ENCODE data around the gene EYA3.

EYA3 gene

DNA sequence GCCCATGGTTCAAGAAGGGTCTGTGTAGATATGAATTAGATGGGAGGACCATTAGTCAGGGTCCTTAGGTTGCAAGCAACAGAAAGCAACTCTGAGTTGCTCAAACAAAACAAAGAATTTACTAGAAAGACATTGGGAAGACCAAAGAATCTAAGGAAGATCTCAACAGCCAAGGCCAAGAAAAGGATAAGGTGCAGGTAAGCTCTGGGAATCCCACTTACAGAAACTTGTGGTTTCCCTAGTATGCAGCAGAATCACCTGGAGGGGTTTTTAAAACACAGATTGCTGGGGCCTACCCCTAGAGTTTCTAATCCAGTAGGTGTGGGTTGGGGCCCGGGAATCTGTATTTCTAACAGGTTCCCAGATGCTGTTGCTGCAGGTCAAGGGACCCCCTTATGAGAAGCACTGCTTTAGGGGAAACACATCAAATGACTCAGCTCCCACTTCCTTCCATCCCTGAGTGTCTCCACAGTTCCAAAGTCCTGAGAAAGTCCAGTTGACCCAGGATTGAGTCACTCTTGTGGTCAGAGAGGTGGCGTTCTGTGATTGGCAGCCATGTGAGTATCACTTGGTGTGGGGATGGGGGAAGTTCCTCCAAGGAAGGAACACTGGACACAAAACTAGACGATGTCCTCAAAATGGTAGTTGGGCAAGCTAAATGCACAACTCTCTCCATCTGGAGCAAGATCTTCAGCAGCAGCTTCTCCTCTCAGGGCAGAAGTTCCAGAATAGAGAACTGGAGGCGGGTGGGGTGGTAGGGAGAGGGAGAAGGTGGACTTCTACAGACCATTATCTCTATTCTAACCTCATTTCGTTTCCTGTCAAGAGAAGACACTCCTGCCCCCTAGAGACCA, 24.2 kb upstream of the EYA3 start:
- no peak for DNase-seq (ENCODE audit: low read depth)

DNA sequence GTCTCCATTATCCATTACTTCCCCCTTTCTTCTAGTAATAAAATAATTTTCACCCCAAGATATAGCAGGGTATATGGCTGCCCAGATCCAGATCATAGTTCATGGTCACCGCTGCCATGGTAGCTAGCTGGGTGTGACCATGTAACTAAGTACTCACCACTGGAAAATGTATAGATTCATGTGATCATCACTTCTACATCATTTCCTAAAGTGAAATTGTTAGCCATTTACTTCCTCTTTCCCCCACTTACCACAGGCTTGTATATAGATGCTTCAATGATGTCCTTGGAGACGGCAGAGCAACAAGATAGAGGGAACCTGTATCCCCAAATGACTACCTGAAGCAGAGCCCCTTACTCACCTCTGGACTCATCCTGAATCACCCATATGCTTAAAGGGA, 22.7 kb upstream of the EYA3 start:
- DNase-seq (ENCODE audit: low read depth), result no peak

DNA sequence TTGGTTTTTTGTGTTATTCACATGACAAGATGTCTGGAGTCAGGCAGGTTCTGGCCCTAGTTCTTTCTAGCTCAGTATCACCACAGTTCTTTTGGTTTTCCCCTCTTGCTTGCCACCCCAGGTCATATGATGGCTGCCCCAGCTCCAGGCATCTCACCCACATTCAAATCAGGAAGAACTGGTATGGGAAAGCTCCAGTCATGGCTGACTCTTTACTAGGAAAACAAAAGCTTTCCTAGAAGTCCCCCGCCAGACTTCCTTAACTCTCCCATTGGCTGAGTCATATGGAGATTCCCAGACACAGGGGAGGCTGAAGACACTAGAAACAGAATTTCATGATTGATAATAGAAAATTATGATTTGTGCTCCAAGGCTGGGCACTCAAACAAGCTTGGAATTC, 22.1 kb upstream of the EYA3 start:
- no peak for DNase-seq (ENCODE audit: low read depth)

DNA sequence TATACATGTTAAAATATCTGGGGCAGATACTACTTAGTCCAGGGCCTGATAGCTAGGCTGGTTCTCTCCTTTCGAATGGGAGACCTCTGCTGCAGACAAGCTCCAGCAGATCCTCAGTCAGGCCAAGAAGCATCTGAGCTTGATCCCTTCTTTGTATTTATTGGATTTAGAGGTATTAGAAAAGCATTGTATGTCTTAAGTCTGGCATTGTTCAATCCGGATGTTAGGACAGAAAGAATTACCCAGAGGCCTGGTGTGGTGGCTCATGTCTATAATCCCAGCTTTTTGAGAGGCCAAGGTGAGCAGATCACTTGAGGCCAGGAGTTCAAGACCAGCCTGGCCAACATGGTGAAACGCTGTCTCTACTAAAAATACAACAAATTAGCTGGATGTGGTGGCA, 21.2 kb upstream of the EYA3 start:
- DNase-seq (ENCODE audit: low read depth), result no peak

DNA sequence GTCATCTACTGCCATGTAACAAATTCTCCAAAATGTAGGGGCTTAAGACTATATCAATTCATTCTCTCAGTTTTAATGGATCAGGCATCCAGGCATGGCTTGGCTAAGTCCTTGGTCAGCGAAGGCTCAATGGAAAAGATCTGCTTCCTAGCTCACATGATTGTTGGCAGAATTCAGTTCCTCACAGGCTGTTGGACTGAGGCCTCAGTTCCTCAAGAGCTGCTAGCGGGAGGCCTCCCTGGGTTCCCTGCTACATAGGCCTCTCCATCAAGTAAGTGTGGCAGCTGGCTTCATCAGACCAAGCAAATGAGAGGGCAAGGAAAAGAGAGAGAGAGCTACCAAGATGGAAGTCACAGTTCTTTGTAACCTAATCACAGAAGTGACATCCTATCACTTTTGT, 19.6 kb upstream of the EYA3 start:
- DNase-seq (ENCODE audit: low read depth), result no peak

DNA sequence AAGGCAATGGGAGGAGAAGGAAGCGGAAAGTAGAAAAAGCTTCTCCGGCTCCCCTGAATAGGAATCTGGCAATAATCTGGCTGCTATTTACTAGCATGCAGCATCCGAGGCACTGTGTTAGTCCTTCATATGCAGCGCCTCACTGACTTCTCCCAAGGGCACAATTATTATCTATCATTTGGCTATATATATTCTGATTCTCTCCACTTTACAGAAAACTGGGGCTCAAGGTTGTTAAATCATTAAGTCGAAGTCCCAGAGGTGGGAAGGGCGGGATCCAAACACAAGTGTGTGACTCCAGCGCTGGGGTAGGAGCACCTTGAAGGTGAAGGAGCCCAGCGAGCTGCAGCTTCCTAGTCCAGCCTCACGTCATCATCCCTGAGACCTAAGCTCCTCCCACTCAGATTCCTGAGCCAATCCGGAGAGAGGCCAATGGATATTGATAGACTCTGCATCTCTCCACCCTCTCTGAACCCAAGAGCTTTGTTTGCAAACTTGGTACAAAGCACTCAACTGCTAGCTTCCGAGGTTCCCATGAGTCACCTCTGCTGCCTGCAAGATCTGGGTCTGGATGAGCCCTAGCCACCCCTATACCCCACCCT, 16.6 kb upstream of the EYA3 start:
- DNase-seq (ENCODE audit: low read depth), result no peak

DNA sequence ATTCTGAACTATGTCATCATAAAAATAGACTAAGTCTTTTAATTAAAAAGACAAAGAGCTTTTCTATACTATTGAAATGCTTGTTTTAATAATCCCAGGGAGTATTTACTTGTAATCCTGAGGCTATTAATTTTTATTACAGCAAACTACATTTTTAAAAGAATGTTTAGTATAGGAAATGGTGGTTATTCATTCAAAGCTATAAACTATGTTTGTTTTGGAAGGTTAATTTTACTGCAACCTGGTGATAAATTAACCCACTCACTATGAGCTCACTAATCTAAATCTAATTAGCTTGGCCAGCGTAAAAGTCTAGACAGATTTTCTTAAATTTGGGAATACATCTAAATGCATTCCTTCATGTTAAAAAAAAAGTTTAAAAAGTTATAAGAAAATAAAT, 13.8 kb upstream of the EYA3 start:
- DNase-seq (ENCODE audit: low read depth), result no peak

DNA sequence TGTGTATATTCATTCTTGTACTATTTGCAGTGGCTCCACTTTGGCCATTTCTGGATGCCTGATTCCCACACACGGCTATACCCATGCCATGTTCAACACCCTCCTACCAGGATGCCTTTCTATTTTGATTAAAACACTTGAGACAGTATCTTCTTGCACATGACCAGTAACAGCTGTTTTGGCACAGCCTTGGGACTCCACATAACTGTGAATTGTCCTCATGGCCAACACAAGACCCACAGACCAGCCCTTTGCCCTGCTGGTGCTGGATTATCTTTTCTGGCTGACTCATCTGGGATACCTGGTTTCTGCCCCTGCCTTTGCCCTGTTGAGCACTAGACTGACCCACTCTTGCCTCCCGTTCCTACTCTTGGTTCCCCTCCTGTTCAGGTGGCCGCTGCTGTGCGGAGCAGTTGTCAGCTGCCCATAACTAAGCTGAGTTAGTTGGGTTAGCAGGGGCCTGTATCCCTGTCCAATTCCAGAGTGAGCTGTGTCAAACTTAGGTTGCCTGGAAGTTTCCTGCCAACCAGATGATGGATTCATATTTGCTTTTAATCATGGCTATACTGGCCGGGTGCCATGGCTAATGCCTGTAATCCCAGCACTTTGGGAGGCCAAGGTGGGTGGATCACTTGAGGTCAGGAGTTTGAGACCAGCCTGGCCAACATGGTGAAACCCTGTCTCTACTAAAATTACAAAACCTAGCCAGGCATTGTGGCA, 10.8 kb upstream of the EYA3 start:
- no peak for DNase-seq (ENCODE audit: low read depth)

DNA sequence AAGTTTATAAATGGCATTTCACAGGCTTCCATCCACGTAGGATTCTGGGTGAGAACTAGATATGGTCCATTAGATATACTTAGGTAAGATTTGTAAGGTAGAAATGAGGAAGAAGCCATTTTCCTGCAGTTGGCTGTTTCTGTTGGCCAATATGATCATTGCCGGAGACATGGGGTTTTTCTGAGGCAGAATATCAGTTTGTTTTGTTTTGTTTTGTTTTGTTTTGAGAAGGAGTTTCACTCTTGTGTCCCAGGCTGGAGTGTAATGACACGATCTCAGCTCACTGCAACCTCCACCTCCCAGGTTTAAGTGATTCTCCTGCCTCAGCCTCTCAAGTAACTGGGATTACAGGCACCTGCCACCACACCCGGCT, 8.7 kb upstream of the EYA3 start:
- DNase-seq (ENCODE audit: low read depth), result no peak

DNA sequence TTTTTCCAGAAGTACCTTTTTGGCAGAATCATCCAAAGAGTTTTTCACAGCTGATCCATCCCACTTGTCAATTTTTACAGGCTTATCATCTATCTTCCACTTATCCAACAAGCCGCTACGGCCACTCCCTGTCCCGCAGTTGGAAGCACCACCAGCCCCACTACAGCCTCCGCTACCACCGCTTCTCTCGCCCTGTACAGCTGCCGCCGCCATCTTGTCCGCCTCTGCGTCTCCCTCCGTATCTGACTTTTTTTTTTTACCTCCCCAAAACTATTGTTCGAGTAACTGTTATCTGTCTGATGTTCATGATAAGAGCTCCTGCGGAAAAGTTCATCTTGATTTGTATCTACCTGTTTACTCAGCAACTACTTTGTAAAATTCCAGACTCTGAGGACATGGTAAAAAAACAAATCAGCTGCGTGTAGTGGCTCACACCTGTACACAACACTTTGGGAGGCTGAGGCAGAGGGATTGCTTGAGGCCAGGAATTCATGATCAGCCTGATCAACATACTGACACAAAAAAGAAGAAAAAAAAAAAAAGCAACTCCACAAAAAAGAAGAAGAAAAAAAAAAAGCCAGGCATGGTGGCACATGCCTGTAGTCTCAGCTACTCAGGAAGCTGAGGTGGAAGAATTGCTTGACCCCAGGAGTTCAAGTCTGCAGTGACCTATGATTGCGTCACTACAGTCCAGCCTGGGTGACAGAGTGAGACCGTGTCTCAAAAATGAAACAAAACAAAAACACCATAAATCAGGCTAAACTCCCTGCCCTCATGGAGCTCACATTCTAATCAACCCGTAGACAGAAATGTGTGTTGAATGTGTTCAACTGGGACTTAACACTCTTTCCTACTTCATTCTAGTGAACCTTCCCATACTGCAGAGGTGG, 8.0 kb upstream of the EYA3 start:
- no peak for DNase-seq (ENCODE audit: low read depth)

DNA sequence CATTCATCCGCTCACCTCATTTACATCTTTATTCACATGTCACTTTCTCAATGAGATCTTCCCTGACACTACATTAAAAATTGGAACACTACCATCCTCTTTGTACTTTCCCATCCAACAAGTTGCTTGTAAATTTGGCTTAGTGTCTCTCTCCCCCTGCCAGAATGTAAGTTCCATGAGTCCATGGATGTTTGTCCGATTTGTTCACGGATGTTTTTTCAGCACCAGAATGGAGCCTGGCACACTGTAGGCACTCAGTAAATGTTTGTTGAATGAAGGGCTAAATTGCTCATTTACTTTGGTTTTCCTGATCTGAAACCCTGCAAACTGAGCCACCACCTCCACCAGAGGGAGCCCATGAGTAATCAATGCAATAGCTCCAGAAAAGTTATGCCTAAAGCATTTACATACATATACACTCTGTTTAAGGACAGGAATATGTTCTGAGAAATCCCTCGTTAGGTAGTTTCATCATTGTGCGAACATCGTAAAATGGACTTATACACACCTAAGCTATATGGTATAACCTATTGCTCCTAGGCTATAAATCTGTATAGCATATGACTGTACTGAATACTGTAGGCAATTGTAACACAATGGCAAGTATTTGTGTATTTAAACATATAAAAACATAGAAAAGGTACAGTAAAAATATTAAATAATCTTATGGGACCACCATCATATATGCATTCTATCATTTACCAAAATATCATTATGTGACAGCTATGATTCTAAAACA, 2.8 kb upstream of the EYA3 start:
- peak; percentile 65 for DNase-seq (ENCODE audit: low read depth)

DNA sequence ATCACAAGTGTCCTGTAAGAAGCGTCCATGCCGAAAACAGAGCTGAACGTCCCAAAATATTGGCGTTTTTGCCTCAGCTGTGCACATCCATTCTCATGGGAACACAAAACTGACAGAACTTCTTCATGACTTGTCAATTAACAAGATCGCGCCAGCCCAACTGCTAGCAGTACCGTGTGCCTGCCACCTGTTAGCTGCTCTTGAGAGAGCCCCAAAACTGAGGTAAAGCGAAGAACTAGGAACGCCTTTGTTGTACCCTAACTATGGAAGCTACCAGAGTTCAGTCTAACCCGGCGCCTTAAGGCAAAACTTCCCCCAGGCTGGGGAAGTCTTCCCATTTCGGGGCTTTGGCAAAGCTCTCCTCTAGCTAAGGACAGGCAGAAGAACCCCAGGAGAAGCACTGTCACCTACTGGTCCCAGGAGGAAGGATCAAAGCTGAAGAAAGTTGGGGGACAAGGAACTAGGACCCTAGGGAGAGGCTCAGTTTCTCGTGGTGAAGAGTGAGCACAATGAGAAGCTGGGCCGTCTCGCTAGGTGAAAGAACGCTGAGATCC, 719 bp downstream of the EYA3 start:
- DNase-seq (ENCODE audit: low read depth), result peak; percentile 6

DNA sequence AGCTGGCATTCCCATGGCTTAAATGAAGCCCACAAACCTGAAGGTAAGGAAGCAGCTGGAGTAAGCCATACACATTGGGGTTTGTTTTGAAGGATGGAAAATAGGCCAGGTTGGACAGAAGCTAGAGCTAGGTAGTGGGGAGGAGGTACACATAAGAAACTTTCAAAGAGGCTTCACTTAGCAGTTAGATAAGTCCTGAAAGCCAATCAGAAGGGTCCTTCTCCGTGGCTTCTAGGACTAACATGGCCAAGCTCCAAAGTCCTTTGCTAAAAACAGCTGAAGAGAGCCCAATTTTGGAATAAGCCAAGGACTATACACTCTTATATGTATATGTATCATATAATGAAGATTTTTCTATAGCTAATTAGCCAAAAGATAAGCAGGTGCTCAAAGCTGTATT, 1.8 kb downstream of the EYA3 start:
- DNase-seq (ENCODE audit: low read depth), result no peak

DNA sequence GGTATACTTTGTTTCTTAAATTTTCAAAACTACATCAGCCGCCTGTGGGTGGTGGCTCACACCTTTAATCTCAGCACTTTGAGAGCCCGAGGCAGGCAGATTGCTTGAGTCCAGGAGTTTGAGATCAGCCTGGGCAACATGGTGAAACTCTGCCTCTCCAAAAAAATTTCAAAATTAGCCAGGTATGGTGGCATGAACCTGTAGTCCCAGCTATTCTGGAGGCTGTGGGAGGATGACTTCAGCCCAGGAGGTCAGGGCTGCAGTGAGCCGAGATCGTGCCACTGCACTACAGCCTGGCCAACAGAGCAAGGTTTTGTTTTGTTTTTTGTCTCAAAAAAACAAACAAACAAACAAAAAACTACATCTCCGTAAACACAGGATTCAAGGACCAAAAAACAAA, 3.3 kb downstream of the EYA3 start:
- no peak for DNase-seq (ENCODE audit: low read depth)

DNA sequence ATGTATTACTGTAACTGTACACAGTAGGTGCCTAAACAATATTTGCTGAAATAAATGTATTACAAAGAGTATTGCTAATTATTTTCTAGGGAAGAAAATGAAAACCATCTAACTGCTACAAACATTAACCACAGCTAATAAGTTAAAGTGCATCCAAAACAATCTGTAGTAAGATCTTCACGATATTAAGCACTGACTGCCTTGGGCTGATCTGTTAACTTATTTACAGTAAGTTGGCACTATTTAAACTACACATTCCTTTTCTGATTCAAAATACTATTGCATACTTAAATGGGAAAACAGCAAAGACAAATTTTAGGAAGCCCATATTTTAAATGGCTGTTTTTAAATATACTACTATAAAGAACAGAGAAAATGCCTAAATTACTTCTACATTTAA, 4.5 kb downstream of the EYA3 start:
- no peak for DNase-seq (ENCODE audit: low read depth)

DNA sequence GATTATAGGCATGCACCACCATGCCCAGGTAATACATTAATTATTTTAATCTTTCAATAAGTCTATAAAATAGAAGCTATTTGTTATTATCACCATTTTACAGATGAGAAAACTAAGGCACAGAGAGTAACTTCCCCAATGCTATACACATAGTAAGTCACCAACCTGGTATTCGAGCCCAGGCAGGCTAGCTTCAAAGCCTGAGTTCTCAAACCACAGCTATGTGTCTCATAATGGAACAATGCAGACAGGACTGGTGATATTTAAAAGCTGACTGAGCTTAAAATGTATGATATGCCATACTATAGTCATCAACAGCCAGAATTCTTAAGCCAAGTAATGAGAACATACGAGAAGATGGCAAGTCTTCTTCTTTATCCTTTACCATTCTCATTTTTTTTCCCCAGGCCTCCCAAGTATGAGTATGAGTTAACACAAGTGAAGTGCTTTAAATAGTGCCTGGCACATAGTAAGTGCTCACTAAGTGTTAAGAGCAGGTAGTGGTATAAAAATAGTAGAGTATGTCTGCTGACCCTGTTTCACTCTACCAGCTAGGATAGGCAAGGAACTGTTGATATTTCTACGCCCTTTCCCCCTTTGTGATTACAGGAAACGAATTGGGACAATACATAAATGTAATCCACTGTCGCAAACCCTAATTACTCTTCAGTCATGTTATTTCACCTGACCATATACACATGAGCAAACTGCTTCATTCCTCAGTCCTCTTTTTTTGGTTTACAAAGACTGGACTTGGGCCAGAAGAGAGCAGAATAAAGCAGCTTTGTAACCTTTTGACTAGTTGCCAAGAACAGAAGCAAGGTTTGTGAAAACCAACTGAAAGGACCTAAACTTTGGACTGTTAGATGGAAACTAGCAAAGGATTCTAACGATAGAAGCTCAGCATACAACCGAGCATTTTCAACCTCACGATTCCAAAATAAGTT, 9.5 kb downstream of the EYA3 start:
- no peak for DNase-seq (ENCODE audit: low read depth)

DNA sequence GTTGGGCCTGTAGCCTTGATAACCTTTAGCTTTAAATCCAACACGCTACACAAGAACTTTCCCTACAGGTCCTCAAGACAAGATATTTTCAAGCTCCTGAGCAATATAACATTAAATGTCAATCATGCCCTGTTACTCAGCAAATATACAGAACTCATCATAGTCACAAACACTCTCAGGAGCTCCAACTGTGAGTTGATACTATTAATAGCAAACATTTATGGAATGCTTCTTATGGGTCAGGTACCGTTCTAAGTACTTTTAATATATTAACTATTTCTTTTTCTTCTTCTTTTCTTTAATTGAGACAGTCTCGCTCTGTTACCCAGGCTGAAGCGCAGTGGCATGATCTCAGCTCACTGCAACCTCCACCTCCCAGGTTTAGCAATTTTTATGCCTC, 10.1 kb downstream of the EYA3 start:
- DNase-seq (ENCODE audit: low read depth), result no peak

DNA sequence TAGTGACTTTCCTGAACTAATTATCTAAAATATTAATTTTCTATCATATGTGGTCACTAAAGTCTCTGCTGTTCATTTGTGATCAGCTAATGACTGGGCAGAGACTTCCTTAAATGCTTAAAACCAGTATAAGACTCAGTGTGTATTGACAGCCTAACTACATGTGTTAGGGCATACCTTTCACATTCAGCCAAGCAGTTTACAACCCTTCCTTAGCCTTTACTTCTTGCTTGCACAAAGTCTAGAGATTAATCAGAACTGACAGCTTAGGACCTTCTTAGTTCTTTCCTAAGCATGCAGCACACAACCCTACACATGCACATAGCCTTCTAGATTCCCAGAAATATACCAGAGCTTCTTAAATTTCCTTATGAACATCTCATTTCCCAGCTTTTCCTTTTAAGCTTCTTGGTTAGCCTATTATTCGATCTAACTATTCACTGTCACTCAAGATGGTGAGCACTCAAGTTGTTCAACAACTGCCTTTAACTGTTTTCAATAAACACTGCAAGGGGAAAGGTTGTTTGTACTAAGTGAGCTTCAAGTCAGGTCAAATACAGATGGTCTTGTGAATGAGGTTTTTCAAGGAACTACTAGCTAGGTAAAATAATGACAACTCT, 13.4 kb downstream of the EYA3 start:
- no peak for DNase-seq (ENCODE audit: low read depth)

DNA sequence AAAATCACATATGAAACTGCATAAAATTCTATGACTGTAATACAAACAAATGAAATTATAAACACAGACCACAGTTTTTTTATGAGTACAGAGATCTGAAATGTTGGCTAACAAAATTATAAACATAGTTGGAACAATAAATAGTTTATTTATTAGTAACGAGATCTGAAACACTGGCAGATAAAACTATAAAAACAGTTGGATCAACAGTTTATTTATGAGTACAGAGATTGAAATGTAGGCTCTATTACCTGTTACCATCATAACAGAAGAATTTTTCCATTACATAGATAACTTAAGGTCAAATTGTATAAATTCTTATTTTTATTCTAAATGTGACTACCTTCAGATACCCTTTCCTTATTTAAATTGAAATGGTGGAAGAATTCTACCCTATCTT, 14.5 kb downstream of the EYA3 start:
- DNase-seq (ENCODE audit: low read depth), result no peak

DNA sequence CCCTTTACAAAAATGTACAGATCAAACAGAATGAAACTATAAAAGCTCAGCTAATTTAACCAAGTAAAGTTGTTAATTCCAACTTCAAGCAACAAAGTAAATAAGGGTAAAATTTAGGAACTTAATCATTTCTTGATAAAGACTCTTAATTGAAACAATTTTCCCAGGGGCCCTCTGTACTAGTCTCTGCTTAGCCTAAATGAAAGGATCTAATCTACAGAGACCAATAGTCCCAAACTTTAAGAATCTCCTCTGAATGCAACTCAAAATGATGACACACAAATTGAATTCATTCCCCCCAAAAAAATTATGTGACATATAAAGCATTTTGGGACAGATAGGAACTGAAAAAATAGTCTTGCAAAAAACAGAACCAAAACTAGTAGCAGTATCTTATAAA, 16.6 kb downstream of the EYA3 start:
- no peak for DNase-seq (ENCODE audit: low read depth)

All from activated T-cell treated with anti-CD3 and anti-CD28 coated beads for 48 hours (primary cell).